T-helper 1 cell treated with Interleukin-12 subunit alpha and Interleukin-12 subunit beta and Interleukin-4 antibody, amounts not matched to agents 30 μg/mL and 1 μg/mL, for 36 hours (primary cell): ENCODE results near the gene BMP5.

Experiments
- H3K27ac Mint-ChIP-seq: one replicate; pipeline ENCODE4 v1.8.0; 2021; ENCODE audit warnings: mild to moderate bottlenecking, mixed read lengths
- H3K27me3 Mint-ChIP-seq: one replicate; pipeline ENCODE4 v1.8.0; 2021; ENCODE audit warnings: low read depth, mixed read lengths
- H3K36me3 Mint-ChIP-seq: one replicate; pipeline ENCODE4 v1.8.0; 2021; ENCODE audit warnings: low read depth, mixed read lengths
- H3K4me1 Mint-ChIP-seq: one replicate; pipeline ENCODE4 v1.8.0; 2021; ENCODE audit warnings: low read depth, mixed read lengths
- H3K4me3 Mint-ChIP-seq: one replicate; pipeline ENCODE4 v1.8.0; 2021; ENCODE audit warnings: mild to moderate bottlenecking, moderate library complexity, mixed read lengths
- H3K9me3 Mint-ChIP-seq: one replicate; pipeline ENCODE4 v1.8.0; 2021; ENCODE audit warnings: mixed read lengths

Gene BMP5

GRCh38 chr6:55811074-55811473 lies 64.3 kb downstream of the BMP5 start:
- H3K9me3 Mint-ChIP-seq, result peaks cover 2% of the 10 kb centered on the region
- no peak overlapping the region for H3K4me3 Mint-ChIP-seq
- H3K4me1 Mint-ChIP-seq, result no peaks in the 10 kb centered on the region
- H3K27me3 Mint-ChIP-seq, result no peaks in the 10 kb centered on the region
- no peak overlapping the region for H3K27ac Mint-ChIP-seq
- H3K36me3 Mint-ChIP-seq, result no peaks in the 10 kb centered on the region

GRCh38 chr6:55802259-55802658 lies 73.1 kb downstream of the BMP5 start:
- H3K27me3 Mint-ChIP-seq, result no peaks in the 10 kb centered on the region
- no peak overlapping the region for H3K4me3 Mint-ChIP-seq
- H3K4me1 Mint-ChIP-seq, result no peaks in the 10 kb centered on the region
- H3K9me3 Mint-ChIP-seq, result no peaks in the 10 kb centered on the region
- no peak overlapping the region for H3K27ac Mint-ChIP-seq
- no peaks in the 10 kb centered on the region for H3K36me3 Mint-ChIP-seq

- Mint-ChIP-seq H3K36me3 (no peaks in the 10 kb centered on the region), H3K27me3 (no peaks in the 10 kb centered on the region)
These were observed 76.8 kb downstream of the BMP5 start for GRCh38 chr6:55798571-55798970.

GRCh38 chr6:55794136-55794812 lies 81.1 kb downstream of the BMP5 start:
- Mint-ChIP-seq H3K27ac (no peak overlapping the region), H3K4me3 (no peak overlapping the region), H3K4me1 (no peaks in the 10 kb centered on the region), H3K9me3 (peaks cover 3% of the 10 kb centered on the region), H3K36me3 (no peaks in the 10 kb centered on the region), H3K27me3 (no peaks in the 10 kb centered on the region)

More at GRCh38 chr6:55798571-55798970, 76.8 kb downstream of the BMP5 start:
- no peaks in the 10 kb centered on the region for H3K4me1 Mint-ChIP-seq
- H3K4me3 Mint-ChIP-seq, result no peak overlapping the region
- H3K27ac Mint-ChIP-seq, result no peak overlapping the region
- H3K9me3 Mint-ChIP-seq, result peaks cover 3% of the 10 kb centered on the region

GRCh38 chr6:55785273-55785672 lies 90.1 kb downstream of the BMP5 start:
- Mint-ChIP-seq H3K4me3 (no peak overlapping the region), H3K27ac (no peak overlapping the region), H3K4me1 (no peaks in the 10 kb centered on the region), H3K36me3 (no peaks in the 10 kb centered on the region), H3K9me3 (no peaks in the 10 kb centered on the region), H3K27me3 (no peaks in the 10 kb centered on the region)

DNA sequence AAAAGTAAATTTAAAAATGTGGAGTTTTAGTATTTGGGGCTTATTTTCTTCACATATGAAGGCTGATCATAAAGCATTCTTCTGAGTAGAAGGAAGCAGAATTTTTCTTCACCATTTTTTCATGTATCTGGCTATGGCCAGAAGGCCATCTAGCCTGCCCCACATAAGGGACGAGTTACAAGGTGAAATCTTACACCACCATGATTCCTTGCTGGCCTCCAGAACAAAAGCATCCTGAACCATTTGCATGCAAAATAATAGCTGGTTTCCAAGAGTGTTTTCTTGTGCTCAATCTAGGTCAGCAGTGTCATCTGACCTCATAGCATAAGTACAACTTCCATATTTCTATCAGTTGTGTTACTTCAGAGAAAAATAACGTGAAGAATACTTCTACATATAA lies 93.1 kb downstream of the BMP5 start:
- no peaks in the 10 kb centered on the region for H3K36me3 Mint-ChIP-seq

GRCh38 chr6:55778705-55779104 lies 96.7 kb downstream of the BMP5 start:
- Mint-ChIP-seq H3K27ac (no peak overlapping the region), H3K4me3 (no peak overlapping the region), H3K4me1 (no peaks in the 10 kb centered on the region), H3K36me3 (no peaks in the 10 kb centered on the region), H3K27me3 (no peaks in the 10 kb centered on the region), H3K9me3 (no peaks in the 10 kb centered on the region)

More for the DNA sequence above, 93.1 kb downstream of the BMP5 start:
- Mint-ChIP-seq H3K4me1 (no peaks in the 10 kb centered on the region), H3K27ac (no peak overlapping the region), H3K4me3 (no peak overlapping the region), H3K9me3 (no peaks in the 10 kb centered on the region), H3K27me3 (no peaks in the 10 kb centered on the region)

DNA sequence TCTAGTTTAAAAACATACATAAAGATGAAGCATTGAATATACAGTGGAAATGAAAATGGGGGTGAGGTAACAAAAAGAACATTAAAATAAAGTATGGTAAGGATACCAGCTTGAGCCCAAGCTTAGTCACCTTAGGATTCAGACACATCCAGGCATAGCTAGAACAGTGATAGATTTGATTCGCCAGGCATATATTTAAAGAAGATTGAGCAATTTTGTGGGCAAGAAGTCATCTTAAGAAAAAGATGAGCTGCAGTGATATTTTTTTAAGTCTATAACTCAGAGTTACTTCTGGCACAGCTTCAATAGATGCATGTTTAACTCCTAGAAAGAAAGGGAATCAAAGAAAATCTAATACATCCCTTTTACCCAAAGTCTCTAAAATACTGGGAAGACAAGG lies 97.9 kb downstream of the BMP5 start:
- H3K27ac Mint-ChIP-seq, result no peak overlapping the region
- H3K4me3 Mint-ChIP-seq, result no peak overlapping the region
- no peaks in the 10 kb centered on the region for H3K9me3 Mint-ChIP-seq
- no peaks in the 10 kb centered on the region for H3K27me3 Mint-ChIP-seq
- no peaks in the 10 kb centered on the region for H3K36me3 Mint-ChIP-seq
- H3K4me1 Mint-ChIP-seq, result no peaks in the 10 kb centered on the region

GRCh38 chr6:55776113-55776512 lies 99.3 kb downstream of the BMP5 start:
- Mint-ChIP-seq H3K4me3 (no peak overlapping the region), H3K27me3 (no peaks in the 10 kb centered on the region), H3K4me1 (no peaks in the 10 kb centered on the region), H3K9me3 (no peaks in the 10 kb centered on the region), H3K36me3 (no peaks in the 10 kb centered on the region), H3K27ac (no peak overlapping the region)

- no peak overlapping the region for H3K4me3 Mint-ChIP-seq
- no peaks in the 10 kb centered on the region for H3K9me3 Mint-ChIP-seq
- no peaks in the 10 kb centered on the region for H3K4me1 Mint-ChIP-seq
- no peaks in the 10 kb centered on the region for H3K36me3 Mint-ChIP-seq
- no peak overlapping the region for H3K27ac Mint-ChIP-seq
- no peaks in the 10 kb centered on the region for H3K27me3 Mint-ChIP-seq
These were observed 100.4 kb downstream of the BMP5 start for GRCh38 chr6:55775029-55775318.

DNA sequence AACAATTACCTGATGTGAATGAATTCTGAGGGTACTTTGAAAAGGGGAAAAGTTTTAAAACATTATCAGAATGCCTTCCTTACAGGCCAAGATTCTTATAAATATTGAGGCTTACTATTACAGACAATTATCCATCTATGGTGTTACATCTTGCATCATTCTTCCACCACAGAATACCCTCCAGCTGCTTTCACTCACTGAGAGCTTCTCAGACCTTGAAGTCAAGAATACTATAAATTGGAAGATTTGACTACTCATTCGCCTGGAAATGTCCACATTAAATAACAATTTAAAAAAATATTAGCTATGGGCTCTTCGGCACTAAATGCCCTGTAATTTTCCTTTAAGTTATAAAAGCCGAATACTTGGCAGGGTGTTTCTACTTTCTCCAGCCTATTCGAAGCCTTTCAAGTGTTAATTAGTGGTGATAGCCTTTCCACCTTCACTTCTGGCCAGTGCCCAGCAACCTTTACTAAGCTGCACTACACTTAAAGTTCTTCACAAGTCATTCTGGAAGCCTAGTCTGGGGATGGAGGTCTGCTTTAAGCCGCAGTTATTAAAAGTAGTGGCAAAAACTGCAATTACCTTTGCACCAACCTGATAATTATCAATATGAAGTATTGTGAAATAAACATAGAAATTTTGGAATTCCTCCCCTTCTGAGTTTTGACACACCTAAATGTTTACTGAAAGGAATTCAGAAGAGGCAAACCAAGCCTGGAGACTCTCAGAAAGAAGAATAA lies 100.9 kb downstream of the BMP5 start:
- no peaks in the 10 kb centered on the region for H3K27me3 Mint-ChIP-seq
- H3K9me3 Mint-ChIP-seq, result no peaks in the 10 kb centered on the region
- no peak overlapping the region for H3K4me3 Mint-ChIP-seq
- no peaks in the 10 kb centered on the region for H3K36me3 Mint-ChIP-seq
- no peak overlapping the region for H3K27ac Mint-ChIP-seq
- no peaks in the 10 kb centered on the region for H3K4me1 Mint-ChIP-seq

- H3K4me1 Mint-ChIP-seq, result no peaks in the 10 kb centered on the region
- no peaks in the 10 kb centered on the region for H3K9me3 Mint-ChIP-seq
- no peak overlapping the region for H3K4me3 Mint-ChIP-seq
- H3K27ac Mint-ChIP-seq, result no peak overlapping the region
- H3K36me3 Mint-ChIP-seq, result no peaks in the 10 kb centered on the region
- H3K27me3 Mint-ChIP-seq, result no peaks in the 10 kb centered on the region
These were observed 101.7 kb downstream of the BMP5 start for GRCh38 chr6:55773620-55774216.

GRCh38 chr6:55772730-55773129 lies 102.7 kb downstream of the BMP5 start:
- no peak overlapping the region for H3K27ac Mint-ChIP-seq
- no peaks in the 10 kb centered on the region for H3K27me3 Mint-ChIP-seq

DNA sequence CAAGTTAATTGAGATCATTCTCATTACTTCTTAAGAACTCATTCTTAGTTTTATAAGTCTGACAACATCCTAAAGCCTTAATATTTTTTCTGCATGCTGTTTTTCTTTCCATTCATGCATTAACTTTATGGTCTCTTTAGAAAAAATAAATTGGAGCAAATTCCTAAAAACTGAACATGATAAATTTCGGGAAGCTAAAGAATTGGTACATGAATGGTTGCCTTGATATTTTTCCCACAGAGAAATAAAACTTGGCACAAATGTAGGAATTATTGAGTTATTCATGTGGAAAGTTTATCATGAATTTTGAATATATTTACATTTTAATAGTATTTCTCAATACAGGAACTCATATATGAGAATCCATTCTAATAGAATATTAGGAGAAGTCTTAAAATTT lies 115.9 kb downstream of the BMP5 start:
- Mint-ChIP-seq H3K27me3 (no peaks in the 10 kb centered on the region), H3K36me3 (no peaks in the 10 kb centered on the region), H3K27ac (no peak overlapping the region), H3K4me3 (no peak overlapping the region), H3K4me1 (no peaks in the 10 kb centered on the region), H3K9me3 (no peaks in the 10 kb centered on the region)

More at GRCh38 chr6:55772730-55773129, 102.7 kb downstream of the BMP5 start:
- no peaks in the 10 kb centered on the region for H3K4me1 Mint-ChIP-seq
- H3K4me3 Mint-ChIP-seq, result no peak overlapping the region
- no peaks in the 10 kb centered on the region for H3K9me3 Mint-ChIP-seq
- H3K36me3 Mint-ChIP-seq, result no peaks in the 10 kb centered on the region
